Testis (tissue), 2 donors: Measurements from ENCODE around the gene ADNP.

ENCODE experiments used
- CTCF ChIP-seq, 3 experiments: fragments of 450-650 bp in 2 of 3; fragments of 200-600 bp in 1 of 3; sonication (generic) in 1 of 3; IDR thresholded peaks; one replicate each; pipeline ENCODE4 v1.5.1; 2016 to 2019; ENCODE audit warnings: antibody characterized with exemption in 3 of 3, mild to moderate bottlenecking in 2 of 3, moderate library complexity in 1 of 3
- POLR2A ChIP-seq: fragments of 450-650 bp; IDR thresholded peaks from one replicate; pipeline ENCODE4 v1.6.1; 2017; ENCODE audit warnings: antibody characterized with exemption, mild to moderate bottlenecking, moderate library complexity

- no peak for TF ChIP-seq POLR2A
- no peak for TF ChIP-seq CTCF (IDR thresholded peaks at IDR 0.05)
Observed at GRCh38 chr20:50980071-50980681, 48.9 kb upstream of the ADNP start.
